WI38 (cell line): ENCODE data around the gene PCDHGB2.
"Not testable (repeated sequence)": the region's sequence is repeated elsewhere in the genome, so short reads cannot be mapped to it uniquely, and the experiment has no call there.

ENCODE experiments used
- H3K4me3 ChIP-seq: 2 replicates; pipeline ENCODE4 v1.5.1; 2011; ENCODE audit warnings: low read depth, mild to moderate bottlenecking, control low read depth, low read length
- CTCF ChIP-seq: IDR thresholded peaks from 2 replicates; pipeline ENCODE4 v1.5.1; 2012; ENCODE audit warnings: low read depth, mild to moderate bottlenecking, control low read depth, low read length

PCDHGB2 gene

GRCh38 chr5:141326088-141326854 lies 33.5 kb upstream of the PCDHGB2 start:
- TF ChIP-seq CTCF = peak; percentile 92
- peak overlapping the region; percentile 62 for H3K4me3 ChIP-seq

GRCh38 chr5:141328231-141328630 lies 31.6 kb upstream of the PCDHGB2 start:
- TF ChIP-seq CTCF = no peak
- no peak overlapping the region for H3K4me3 ChIP-seq

DNA sequence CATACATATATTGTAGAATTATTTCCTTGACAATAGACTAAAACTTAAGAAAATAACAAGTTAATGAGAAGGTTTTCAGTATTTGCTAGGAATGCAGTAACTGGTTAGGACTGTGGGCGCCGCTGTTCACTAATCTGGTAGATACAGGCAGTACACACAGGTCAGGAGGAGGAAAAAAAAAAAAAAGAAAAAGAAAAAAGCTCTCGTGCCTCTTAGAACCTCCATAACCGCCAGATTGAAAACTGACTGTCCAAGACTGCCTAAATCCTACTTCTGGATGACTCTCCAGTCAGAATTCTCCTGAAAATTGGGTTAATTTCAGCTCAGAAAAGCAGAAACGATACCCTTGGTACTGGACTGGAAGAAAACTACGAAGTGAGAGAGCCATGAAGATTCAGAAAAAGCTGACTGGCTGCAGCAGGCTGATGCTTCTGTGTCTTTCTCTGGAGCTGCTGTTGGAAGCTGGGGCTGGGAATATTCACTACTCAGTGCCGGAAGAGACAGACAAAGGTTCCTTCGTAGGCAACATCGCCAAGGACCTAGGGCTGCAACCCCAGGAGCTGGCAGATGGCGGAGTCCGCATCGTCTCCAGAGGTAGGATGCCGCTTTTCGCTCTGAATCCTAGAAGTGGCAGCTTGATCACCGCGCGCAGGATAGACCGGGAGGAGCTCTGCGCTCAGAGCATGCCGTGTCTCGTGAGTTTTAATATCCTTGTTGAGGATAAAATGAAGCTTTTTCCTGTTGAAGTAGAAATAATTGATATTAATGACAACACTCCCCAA lies 29.3 kb upstream of the PCDHGB2 start, which contains the start of gene PCDHGA1:
Gene PCDHGA1, plus strand, starts transcription at position 216 of the 782 bp plus-strand sequence.
- TF ChIP-seq CTCF = peak; percentile 68
- peak within 1 kb of the TSS; percentile 63 for H3K4me3 ChIP-seq

DNA sequence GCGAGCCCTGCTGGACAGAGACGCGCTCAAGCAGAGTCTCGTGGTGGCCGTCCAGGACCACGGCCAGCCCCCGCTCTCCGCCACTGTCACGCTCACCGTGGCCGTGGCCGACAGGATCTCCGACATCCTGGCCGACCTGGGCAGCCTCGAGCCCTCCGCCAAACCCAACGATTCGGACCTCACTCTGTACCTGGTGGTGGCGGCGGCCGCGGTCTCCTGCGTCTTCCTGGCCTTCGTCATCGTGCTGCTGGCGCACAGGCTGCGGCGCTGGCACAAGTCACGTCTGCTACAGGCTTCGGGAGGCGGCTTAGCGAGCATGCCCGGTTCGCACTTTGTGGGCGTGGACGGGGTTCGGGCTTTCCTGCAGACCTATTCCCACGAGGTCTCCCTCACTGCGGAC lies 27.2 kb upstream of the PCDHGB2 start:
- not testable (repeated sequence) for H3K4me3 ChIP-seq

DNA sequence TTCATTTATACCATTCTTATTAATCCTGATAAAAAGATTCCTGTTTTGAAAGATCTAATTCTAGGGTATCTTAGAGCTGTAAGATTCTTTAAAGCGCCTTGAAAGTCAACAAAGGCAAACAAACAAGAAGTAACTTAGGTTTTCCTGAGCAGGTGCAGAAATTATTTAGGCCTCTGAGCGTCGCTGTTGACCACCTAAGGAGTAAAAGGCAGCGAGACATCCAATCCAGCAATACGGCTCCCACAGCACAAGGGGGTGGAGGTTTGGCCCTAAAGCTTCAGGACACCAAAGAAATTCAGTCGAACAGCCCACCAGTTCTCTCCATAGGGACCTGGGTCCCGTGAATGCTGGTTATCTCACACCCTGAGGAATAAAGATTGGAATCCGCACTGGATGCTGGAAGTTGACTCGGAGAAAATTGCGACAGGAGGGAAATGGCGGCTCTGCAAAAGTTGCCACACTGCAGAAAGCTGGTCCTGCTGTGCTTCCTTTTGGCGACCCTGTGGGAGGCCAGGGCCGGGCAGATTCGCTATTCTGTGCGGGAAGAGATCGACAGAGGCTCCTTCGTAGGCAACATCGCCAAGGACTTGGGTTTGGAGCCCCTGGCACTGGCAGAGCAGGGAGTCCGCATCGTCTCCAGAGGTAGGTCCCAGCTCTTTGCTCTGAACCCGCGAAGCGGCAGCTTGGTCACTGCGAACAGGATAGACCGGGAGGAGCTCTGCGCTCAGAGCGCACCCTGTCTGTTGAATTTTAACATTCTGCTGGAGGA lies 21.1 kb upstream of the PCDHGB2 start, which contains the start of gene PCDHGA2:
Gene PCDHGA2, plus strand, starts transcription at position 223 of the 769 bp plus-strand sequence.
- peak within 1 kb of the TSS; percentile 59 for H3K4me3 ChIP-seq
- peak; percentile 53 for TF ChIP-seq CTCF

DNA sequence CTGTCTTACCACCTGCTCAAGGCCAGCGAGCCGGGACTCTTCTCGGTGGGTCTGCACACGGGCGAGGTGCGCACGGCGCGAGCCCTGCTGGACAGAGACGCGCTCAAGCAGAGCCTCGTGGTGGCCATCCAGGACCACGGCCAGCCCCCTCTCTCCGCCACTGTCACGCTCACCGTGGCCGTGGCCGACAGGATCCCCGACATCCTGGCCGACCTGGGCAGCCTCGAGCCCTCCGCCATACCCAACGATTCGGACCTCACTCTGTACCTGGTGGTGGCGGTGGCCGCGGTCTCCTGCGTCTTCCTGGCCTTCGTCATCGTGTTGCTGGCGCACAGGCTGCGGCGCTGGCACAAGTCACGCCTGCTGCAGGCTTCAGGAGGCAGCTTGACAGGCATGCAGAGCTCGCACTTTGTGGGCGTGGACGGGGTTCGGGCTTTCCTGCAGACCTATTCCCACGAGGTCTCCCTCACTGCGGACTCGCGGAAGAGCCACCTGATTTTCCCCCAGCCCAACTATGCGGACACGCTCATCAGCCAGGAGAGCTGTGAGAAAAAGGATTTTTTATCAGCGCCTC lies 18.9 kb upstream of the PCDHGB2 start:
- not testable (repeated sequence) for H3K4me3 ChIP-seq

DNA sequence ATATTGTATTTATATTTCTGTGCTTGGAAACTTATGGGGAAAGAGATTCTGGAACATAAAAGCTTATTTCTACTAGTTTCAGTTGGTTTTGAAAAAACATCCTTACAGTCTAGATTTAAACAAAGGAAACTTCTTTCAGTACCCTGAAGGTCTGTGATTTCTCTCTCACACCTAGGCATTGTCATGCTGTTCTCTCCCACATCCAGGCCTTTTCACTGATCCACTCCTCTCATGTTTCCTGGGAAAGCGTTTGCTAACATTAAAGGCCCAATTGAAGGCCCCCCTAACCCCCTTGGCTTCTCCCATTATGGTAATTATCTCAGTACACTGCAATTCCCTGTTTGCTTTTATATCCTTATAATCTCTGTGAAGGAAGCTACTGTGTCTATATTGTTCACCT lies 17.0 kb upstream of the PCDHGB2 start:
- TF ChIP-seq CTCF = no peak
- 0 out of 2 replicates have a peak overlapping the region, but pooled peaks have one; percentile 1 for H3K4me3 ChIP-seq
